Testis (tissue), 3 donors: ENCODE measurements around the gene PLXDC1. TPM values are rescaled to one million over a fixed set of nuclear protein-coding genes. Genes with fewer than 3 reads are reported as not detected.
A peak's percentile ranks its signal among the peaks of the same experiment; 100 is the strongest.

Experiments
- DNase-seq: peaks from one replicate; pipeline ENCODE4 v3.0.0-alpha.2; 2019
- H3K27ac ChIP-seq, 2 donors: fragments of 200-600 bp; sonication (generic); one replicate each; pipeline ENCODE4 v1.5.1; 2019
- H3K27me3 ChIP-seq: fragments of 200-600 bp; sonication (generic); one replicate; pipeline ENCODE4 v1.5.1; 2019
- H3K36me3 ChIP-seq: fragments of 200-600 bp; sonication (generic); one replicate; pipeline ENCODE4 v1.5.1; 2017; ENCODE audit warnings: low read depth; ENCODE audit errors: missing control alignments
- H3K4me1 ChIP-seq: fragments of 200-600 bp; sonication (generic); one replicate; pipeline ENCODE4 v1.5.1; 2019
- H3K4me3 ChIP-seq, 2 donors: fragments of 200-600 bp; sonication (generic); one replicate each; pipeline ENCODE4 v1.5.1; 2017 to 2019
- H3K9me3 ChIP-seq: fragments of 200-600 bp; sonication (generic); one replicate; pipeline ENCODE4 v1.5.1; 2017
- POLR2A ChIP-seq: fragments of 450-650 bp; IDR thresholded peaks from one replicate; pipeline ENCODE4 v1.6.1; 2017; ENCODE audit warnings: antibody characterized with exemption, mild to moderate bottlenecking, moderate library complexity
- WGBS, 2 donors: methylation state at CpG; one replicate each; pipeline ENCODE4 v1.1.5; 2018; 5-methylcytosine and 5-hydroxymethylcytosine counted together
- intact Hi-C: fragments of 100-400 bp; cut with DNase I; formaldehyde crosslinking; loops from one replicate; pipeline ENCODE4 v1.15.1; 2023; ENCODE audit warnings: low total_unique reads
- polyA plus RNA-seq: library from polyadenylated mRNA; stranded (reverse); fragments of 350-450 nt; fragmentation: Illumina TruSeq; extraction: RNeasy Lipid Tissue Mini Kit (QIAGEN cat#74804); gene quantifications from one replicate; pipeline ENCODE4 v1.2.3, GENCODE V29; 2014; ENCODE audit warnings: low read depth, low replicate concordance; ENCODE audit not compliant: insufficient read depth
- total RNA-seq, 2 donors: library from RNA; depleted of rRNA; stranded (reverse); fragments of >200 nt; gene quantifications; one replicate each; pipeline ENCODE4 v1.2.3, GENCODE V29; 2016
- TF ChIP-seq, protein P1 (sequence below), 3 experiments: fragments of 450-650 bp in 2 of 3; fragments of 200-600 bp in 1 of 3; sonication (generic) in 1 of 3; IDR thresholded peaks; one replicate each; pipeline ENCODE4 v1.5.1; 2016 to 2019; ENCODE audit warnings: antibody characterized with exemption in 3 of 3, mild to moderate bottlenecking in 2 of 3, moderate library complexity in 1 of 3

Gene PLXDC1
- total and polyA plus RNA-seq, 3 donors from 2014 or later: 9.6 to 40.5 (median 14.8) TPM

DNA sequence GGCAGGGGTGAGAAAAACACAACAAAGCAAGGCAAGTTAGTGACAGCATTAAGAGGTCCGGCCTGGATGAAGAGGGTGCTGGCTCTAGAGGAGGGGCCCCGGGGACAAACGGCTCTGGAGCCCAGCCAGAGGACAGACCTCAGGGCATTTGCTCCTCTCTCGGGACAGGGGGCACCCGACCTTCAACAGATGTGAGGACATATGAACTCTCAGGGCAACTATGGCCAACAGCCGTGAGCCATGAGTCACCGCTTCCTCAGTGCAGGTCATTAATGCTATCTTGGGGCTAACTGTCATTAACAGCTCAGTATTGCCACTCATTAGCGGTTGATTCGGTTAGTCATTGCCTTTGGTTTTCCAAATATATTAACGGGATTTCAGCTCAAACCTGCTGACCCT lies 24.3 kb upstream of the PLXDC1 start:
- H3K4me1 ChIP-seq: no peaks in the 10 kb centered on the region
- WGBS, 2 donors: 57 to 65% methylated on average over 10 of the region's 10 CpGs
- H3K9me3 ChIP-seq: no peaks in the 10 kb centered on the region
- no peaks in the 10 kb centered on the region for H3K27me3 ChIP-seq
- H3K4me3 ChIP-seq: peak overlapping the region in 1 of 2 donors; percentile 41
- no peak overlapping the region for H3K27ac ChIP-seq
- intact Hi-C loops: no loop called here
- H3K36me3 ChIP-seq: no peaks in the 10 kb centered on the region
- DNase-seq: no peak
- no peak for TF ChIP-seq POLR2A
- TF ChIP-seq, protein P1, sequence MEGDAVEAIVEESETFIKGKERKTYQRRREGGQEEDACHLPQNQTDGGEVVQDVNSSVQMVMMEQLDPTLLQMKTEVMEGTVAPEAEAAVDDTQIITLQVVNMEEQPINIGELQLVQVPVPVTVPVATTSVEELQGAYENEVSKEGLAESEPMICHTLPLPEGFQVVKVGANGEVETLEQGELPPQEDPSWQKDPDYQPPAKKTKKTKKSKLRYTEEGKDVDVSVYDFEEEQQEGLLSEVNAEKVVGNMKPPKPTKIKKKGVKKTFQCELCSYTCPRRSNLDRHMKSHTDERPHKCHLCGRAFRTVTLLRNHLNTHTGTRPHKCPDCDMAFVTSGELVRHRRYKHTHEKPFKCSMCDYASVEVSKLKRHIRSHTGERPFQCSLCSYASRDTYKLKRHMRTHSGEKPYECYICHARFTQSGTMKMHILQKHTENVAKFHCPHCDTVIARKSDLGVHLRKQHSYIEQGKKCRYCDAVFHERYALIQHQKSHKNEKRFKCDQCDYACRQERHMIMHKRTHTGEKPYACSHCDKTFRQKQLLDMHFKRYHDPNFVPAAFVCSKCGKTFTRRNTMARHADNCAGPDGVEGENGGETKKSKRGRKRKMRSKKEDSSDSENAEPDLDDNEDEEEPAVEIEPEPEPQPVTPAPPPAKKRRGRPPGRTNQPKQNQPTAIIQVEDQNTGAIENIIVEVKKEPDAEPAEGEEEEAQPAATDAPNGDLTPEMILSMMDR (IDR thresholded peaks at IDR 0.05): no peak

DNA sequence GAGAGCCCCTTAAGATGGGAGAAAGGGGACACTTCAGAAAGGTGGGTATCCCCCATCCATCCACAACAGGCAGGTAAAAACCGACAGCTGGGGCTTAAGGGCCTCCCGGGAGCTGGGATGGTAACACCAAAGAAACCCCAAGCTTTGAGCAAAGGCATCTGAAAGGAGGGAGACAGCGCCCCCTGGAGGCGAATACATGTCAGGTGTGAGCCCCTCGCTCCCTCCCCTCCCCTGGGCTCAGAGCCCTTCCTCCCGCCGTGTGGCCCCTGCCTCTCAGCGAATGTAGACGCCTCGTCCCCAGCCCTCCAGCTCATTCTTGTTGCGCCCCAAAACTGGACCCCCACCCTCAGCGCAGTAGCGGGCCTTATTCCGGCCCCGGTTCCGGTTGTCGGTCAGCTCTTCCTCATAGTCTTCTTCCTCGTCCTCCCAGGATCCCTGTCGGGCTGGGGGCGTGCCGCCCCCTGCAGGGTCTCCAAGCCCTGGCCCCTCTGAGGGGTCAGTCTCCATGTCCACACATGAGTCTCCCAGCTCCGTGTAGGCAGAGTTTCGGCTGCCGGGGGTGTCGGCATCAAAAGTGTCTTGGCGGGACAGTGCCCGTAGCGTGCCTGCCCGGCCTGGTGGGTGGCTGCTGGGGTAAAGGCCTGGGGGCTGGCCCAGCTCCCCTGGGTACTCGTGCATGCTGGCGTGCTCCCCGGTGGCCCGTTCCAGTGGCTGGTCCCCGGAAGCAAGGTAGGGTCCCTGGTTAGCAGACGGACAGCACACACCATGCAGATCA lies 23.7 kb upstream of the PLXDC1 start:
- WGBS, 2 donors: 40 to 50% methylated on average over 30 to 32 of the region's 35 CpGs
- Histone ChIP-seq H3K36me3 (no peaks in the 10 kb centered on the region), H3K27me3 (no peaks in the 10 kb centered on the region), H3K4me1 (no peaks in the 10 kb centered on the region), H3K4me3 (peak overlapping the region; percentile 26 to 41), H3K27ac (no peak overlapping the region), H3K9me3 (no peaks in the 10 kb centered on the region)
- no peak for TF ChIP-seq POLR2A
- TF ChIP-seq, protein P1 (IDR thresholded peaks at IDR 0.05): peak; percentile 77 to 93 (median 77)
- intact Hi-C loops: no loop called here
- DNase-seq: peak; percentile 88

GRCh38 chr17:39173526-39174274 lies 22.3 kb upstream of the PLXDC1 start:
- intact Hi-C loops: no loop called here
- Histone ChIP-seq H3K27me3 (no peaks in the 10 kb centered on the region), H3K9me3 (no peaks in the 10 kb centered on the region), H3K36me3 (no peaks in the 10 kb centered on the region), H3K4me1 (no peaks in the 10 kb centered on the region), H3K4me3 (no peak overlapping the region), H3K27ac (no peak overlapping the region)
- no peak for TF ChIP-seq POLR2A
- TF ChIP-seq, protein P1 (IDR thresholded peaks at IDR 0.05): no peak
- DNase-seq: no peak
- 55 to 61% methylated on average over 9 of the region's 10 CpGs for WGBS, 2 donors

DNA sequence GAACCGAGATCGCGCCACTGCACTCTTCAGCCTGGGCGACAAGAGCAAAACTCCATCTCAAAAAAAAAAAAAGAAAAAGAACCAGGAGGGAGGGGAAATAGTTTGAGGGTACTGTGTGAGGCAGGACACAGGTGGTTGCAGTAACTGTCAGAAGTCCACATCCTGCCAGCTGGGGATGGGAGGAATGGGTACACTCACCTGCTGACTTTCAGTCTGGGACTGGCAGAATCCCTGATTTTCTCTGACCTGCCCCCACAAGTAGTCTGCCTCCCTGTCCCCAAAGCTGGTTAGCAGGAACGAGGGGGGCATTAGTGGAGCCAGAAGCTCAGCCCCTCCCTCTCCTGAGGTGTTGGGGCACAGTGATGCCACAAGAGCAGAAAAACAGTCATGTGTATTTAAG lies 21.6 kb upstream of the PLXDC1 start:
- no peak for DNase-seq
- no peaks in the 10 kb centered on the region for H3K27me3 ChIP-seq
- TF ChIP-seq, protein P1 (IDR thresholded peaks at IDR 0.05): no peak
- no peak for TF ChIP-seq POLR2A
- no peaks in the 10 kb centered on the region for H3K9me3 ChIP-seq
- intact Hi-C loops: no loop called here
- no peak overlapping the region for H3K4me3 ChIP-seq
- H3K4me1 ChIP-seq: no peaks in the 10 kb centered on the region
- WGBS, 2 donors: 56 to 74% methylated on average over 5 of the region's 5 CpGs
- no peak overlapping the region for H3K27ac ChIP-seq
- no peaks in the 10 kb centered on the region for H3K36me3 ChIP-seq
